Panc1 (cell line): ENCODE measurements around the gene PCBD2. TPM values are rescaled to one million over a fixed set of nuclear protein-coding genes. Genes with fewer than 3 reads are reported as not detected.

ENCODE experiments used
- ATAC-seq: fragments of 200-7000 bp; cut with Tn5 transposase; 2 replicates; pipeline ENCODE4 v1.9.1; 2020; ENCODE audit warnings: mild to moderate bottlenecking, moderate library complexity
- BruUV-seq: library from RNA; stranded (reverse); fragments of 400-500 nt; replicated peaks from 2 replicates; lab custom pipeline; 2021; lab: Mats Ljungman, UMichigan
- CTCF ChIA-PET: fragments of 300-600 bp; sonication (Branson Sonifier 250); formaldehyde crosslinking; loops from one replicate; lab custom pipeline; 2022; ENCODE audit warnings: antibody characterized with exemption; lab: Charles Lee
- POLR2A ChIA-PET: fragments of 300-600 bp; sonication (Branson Sonifier 250); formaldehyde crosslinking; loops from one replicate; lab custom pipeline; 2022; ENCODE audit warnings: antibody characterized with exemption; lab: Charles Lee
- DNase-seq: peaks from one replicate; pipeline ENCODE4 v3.0.0-alpha.2; 2010; ENCODE audit warnings: low read depth, low spot score
- H3K27ac ChIP-seq: 2 replicates; pipeline ENCODE4 v1.5.1; 2011; ENCODE audit warnings: mild to moderate bottlenecking, low read length, inconsistent platforms
- H3K27me3 ChIP-seq: fragments of 200-500 bp; sonication (Bioruptor generic); 2 replicates; pipeline ENCODE4 v1.6.0; 2014; ENCODE audit warnings: low read length, inconsistent platforms; ENCODE audit not compliant: control insufficient read depth, insufficient read depth
- H3K36me3 ChIP-seq: fragments of 200-500 bp; sonication (Bioruptor generic); 2 replicates; pipeline ENCODE4 v1.5.1; 2014; ENCODE audit warnings: inconsistent platforms, mild to moderate bottlenecking, low read length, moderate library complexity; ENCODE audit not compliant: control insufficient read depth, insufficient read depth
- H3K4me1 ChIP-seq: 2 replicates; pipeline ENCODE4 v1.5.1; 2011; ENCODE audit warnings: inconsistent platforms, mild to moderate bottlenecking, low read length, moderate library complexity; ENCODE audit not compliant: control insufficient read depth, insufficient read depth
- H3K4me3 ChIP-seq, 2 experiments: 2 replicates each; pipeline ENCODE4 v1.5.1; 2011 to 2012; ENCODE audit warnings: low read depth in 2 of 2, low read length in 2 of 2, mild to moderate bottlenecking in 2 of 2, inconsistent platforms in 1 of 2, moderate library complexity in 1 of 2
- H3K9me3 ChIP-seq: fragments of 200-500 bp; sonication (Bioruptor generic); 2 replicates; pipeline ENCODE4 v1.5.1; 2014; ENCODE audit warnings: low read depth, mild to moderate bottlenecking, inconsistent platforms, low read length, moderate library complexity; ENCODE audit not compliant: control insufficient read depth, insufficient read depth
- POLR2AphosphoS5 ChIP-seq: IDR thresholded peaks from 2 replicates; pipeline ENCODE4 v1.6.1; 2012; ENCODE audit warnings: mild to moderate bottlenecking, low read depth, low read length, moderate library complexity
- SIN3A ChIP-seq: IDR thresholded peaks from 2 replicates; pipeline ENCODE4 v1.6.1; 2012; ENCODE audit warnings: low read depth, mild to moderate bottlenecking, low read length, moderate library complexity, borderline replicate concordance; ENCODE audit not compliant: insufficient read depth
- TCF7L2 ChIP-seq: IDR thresholded peaks from 2 replicates; pipeline ENCODE4 v1.6.1; 2011; ENCODE audit warnings: mild to moderate bottlenecking, low read depth, low read length, inconsistent platforms
- in situ Hi-C: cut with HindIII; loops from 2 replicates; pipeline ENCODE4 v1.10.0; 2016; ENCODE audit warnings: low sequenced_read_pairs, low pct_unique_long_range_greater_than_20kb
- intact Hi-C: fragments of 100-400 bp; cut with micrococcal nuclease; formaldehyde crosslinking; loops from one replicate; pipeline ENCODE4 v1.10.0; 2022; ENCODE audit not compliant: unreplicated experiment
- total RNA-seq: library from RNA; stranded (reverse); gene quantifications from one replicate; pipeline ENCODE4 v1.2.1, GENCODE V29; 2021; ENCODE audit not compliant: unreplicated experiment
- TF ChIP-seq, protein P1 (sequence below): fragments of 450-650 bp; IDR thresholded peaks from 2 replicates; pipeline ENCODE4 v1.5.1; 2017; ENCODE audit warnings: mild to moderate bottlenecking
- TF ChIP-seq, protein P2 (sequence below), 2 experiments: IDR thresholded peaks; 2 replicates each; pipeline ENCODE4 v1.6.1; 2011 to 2012; ENCODE audit warnings: low read depth in 2 of 2, control low read depth in 1 of 2, low read length in 1 of 2, mild to moderate bottlenecking in 1 of 2, moderate library complexity in 1 of 2; ENCODE audit not compliant: insufficient read depth in 1 of 2

Gene PCBD2
- total RNA-seq, 1 experiment from 2014 or later: 19.8 TPM

DNA sequence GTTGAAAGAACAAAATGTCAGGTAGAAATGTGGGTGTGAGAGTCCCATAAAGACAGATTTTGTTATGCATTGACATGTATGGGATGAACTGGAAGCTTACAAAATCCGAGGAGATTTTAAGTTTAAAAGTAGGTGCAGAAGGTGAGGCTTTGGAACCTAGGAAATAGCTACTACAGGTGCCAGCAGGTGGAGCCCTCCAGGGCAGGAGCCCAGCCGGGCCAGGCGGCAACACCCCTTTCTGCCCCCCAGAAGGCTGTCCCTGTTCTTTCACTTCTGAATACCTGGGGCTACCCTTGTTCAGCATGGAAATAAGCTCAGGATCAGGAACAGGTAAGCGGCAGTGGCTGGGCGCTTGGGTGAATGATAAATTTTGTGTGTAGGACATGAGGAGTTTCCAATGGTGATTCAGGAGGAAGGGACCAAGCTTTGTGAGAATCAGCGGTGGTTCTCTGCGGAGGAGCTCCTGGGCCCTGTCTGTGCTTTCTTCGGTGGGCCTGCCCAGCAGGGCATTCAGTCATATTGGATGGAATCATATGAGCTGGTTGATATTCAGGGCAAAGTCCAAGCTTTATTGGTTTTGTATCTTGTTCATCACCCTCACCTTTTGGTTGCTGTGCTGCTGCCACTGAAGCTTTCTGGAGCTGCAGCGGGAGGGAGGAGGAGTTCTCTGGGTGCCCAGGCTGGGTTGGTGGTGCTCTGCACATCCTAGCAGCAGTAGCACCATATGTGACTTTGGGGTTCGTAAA lies 12.3 kb downstream of the PCBD2 start:
- no peak for TF ChIP-seq SIN3A
- TF ChIP-seq, protein P1, sequence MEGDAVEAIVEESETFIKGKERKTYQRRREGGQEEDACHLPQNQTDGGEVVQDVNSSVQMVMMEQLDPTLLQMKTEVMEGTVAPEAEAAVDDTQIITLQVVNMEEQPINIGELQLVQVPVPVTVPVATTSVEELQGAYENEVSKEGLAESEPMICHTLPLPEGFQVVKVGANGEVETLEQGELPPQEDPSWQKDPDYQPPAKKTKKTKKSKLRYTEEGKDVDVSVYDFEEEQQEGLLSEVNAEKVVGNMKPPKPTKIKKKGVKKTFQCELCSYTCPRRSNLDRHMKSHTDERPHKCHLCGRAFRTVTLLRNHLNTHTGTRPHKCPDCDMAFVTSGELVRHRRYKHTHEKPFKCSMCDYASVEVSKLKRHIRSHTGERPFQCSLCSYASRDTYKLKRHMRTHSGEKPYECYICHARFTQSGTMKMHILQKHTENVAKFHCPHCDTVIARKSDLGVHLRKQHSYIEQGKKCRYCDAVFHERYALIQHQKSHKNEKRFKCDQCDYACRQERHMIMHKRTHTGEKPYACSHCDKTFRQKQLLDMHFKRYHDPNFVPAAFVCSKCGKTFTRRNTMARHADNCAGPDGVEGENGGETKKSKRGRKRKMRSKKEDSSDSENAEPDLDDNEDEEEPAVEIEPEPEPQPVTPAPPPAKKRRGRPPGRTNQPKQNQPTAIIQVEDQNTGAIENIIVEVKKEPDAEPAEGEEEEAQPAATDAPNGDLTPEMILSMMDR: peak; percentile 74
- Histone ChIP-seq H3K4me1 (no peaks in the 10 kb centered on the region), H3K4me3 (no peak overlapping the region), H3K9me3 (no peaks in the 10 kb centered on the region), H3K27ac (no peak overlapping the region), H3K27me3 (no peaks in the 10 kb centered on the region), H3K36me3 (no peaks in the 10 kb centered on the region; the same call in 1 of the 2 replicates)
- intact Hi-C loops (loop anchor here (5.0 kb wide), 1 partner anchor 275 kb away; no protein-coding TSS in a partner anchor), in situ Hi-C loops (no loop called here)
- no TSS peak for BruUV-seq
- DNase-seq: no peak
- ATAC-seq: 0 out of 2 replicates have a peak, but pooled peaks have one; percentile 40
- CTCF ChIA-PET: interaction anchor here (0.6 to 1.5 kb wide), 4 partner anchors 8 to 471 kb away, joined by 3 to 6 read pairs (median 4); no protein-coding TSS in a partner anchor
- POLR2A ChIA-PET: no interaction called here

DNA sequence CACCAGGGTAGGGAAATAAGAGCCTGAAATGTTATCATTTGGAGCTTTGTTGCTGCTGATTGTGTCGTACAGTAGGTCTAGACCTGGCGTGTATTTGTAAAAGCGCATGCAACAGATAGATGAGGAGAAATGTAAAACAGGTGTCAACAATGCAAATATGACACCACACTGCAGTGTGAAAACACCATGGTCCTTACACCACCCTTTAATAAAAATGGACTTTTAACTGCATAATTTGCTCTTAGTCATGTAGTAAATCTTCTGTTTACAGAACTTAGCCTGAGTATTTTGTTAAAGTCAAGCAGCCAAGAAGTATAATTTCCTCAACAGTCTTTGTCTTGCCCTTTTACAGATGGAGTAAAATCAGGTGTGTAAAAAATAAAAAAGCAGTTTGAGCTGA lies 13.9 kb downstream of the PCBD2 start:
- TF ChIP-seq, protein P1: no peak
- no peak for TF ChIP-seq SIN3A
- no peak for TF ChIP-seq POLR2AphosphoS5
- ChIA-PET POLR2A (no interaction called here), CTCF (interaction anchor here (1.6 kb wide), 1 partner anchor 272 kb away, joined by 3 read pairs; no protein-coding TSS in a partner anchor)
- Histone ChIP-seq H3K4me3 (no peak overlapping the region), H3K27me3 (no peaks in the 10 kb centered on the region), H3K27ac (no peak overlapping the region), H3K36me3 (no peaks in the 10 kb centered on the region; the same call in 1 of the 2 replicates), H3K9me3 (no peaks in the 10 kb centered on the region), H3K4me1 (no peaks in the 10 kb centered on the region)
- no peak for DNase-seq
- in situ Hi-C loops: no loop called here
- BruUV-seq: TSS peak; percentile 18
- no peak for ATAC-seq
- intact Hi-C loops: loop anchor here (5.0 kb wide), 1 partner anchor 273 kb away; no protein-coding TSS in a partner anchor

DNA sequence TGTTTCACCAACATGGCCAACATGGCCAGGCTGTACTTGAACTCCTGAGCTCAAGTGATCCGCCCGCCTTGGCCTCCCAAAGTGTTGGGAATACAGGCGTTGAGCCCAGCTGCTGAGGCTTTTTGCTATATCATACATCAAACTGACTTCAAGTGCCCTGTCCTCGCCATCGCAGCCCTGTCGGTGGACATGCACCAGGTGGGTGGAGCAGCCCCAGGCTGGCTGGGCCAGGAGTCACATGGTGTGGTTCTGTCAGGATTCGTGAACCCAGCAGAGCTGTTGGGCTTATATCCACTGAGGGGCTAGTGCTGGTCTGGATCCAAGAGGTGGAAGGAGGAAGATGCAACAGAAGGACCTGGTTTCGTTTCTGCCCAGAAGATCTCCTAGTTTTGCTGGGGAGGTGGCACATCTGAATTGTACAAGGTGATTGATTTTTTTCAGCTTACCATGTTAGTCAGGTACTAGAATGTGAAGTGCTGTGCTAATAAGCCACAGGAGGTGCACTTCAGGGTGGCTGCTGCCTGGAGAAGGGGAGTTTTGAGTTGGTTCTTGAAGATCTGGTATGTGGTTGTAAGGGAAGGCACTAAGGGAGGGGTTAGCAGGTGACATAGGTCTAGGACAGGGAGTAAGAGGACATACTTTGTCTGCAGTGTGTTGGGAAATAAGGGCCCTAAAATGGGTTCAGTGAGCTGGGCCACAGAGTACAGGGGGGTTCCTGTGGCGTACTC lies 16.1 kb downstream of the PCBD2 start:
- TF ChIP-seq TCF7L2 (no peak), POLR2AphosphoS5 (no peak), SIN3A (no peak)
- TF ChIP-seq, protein P1: no peak
- TF ChIP-seq, protein P2, sequence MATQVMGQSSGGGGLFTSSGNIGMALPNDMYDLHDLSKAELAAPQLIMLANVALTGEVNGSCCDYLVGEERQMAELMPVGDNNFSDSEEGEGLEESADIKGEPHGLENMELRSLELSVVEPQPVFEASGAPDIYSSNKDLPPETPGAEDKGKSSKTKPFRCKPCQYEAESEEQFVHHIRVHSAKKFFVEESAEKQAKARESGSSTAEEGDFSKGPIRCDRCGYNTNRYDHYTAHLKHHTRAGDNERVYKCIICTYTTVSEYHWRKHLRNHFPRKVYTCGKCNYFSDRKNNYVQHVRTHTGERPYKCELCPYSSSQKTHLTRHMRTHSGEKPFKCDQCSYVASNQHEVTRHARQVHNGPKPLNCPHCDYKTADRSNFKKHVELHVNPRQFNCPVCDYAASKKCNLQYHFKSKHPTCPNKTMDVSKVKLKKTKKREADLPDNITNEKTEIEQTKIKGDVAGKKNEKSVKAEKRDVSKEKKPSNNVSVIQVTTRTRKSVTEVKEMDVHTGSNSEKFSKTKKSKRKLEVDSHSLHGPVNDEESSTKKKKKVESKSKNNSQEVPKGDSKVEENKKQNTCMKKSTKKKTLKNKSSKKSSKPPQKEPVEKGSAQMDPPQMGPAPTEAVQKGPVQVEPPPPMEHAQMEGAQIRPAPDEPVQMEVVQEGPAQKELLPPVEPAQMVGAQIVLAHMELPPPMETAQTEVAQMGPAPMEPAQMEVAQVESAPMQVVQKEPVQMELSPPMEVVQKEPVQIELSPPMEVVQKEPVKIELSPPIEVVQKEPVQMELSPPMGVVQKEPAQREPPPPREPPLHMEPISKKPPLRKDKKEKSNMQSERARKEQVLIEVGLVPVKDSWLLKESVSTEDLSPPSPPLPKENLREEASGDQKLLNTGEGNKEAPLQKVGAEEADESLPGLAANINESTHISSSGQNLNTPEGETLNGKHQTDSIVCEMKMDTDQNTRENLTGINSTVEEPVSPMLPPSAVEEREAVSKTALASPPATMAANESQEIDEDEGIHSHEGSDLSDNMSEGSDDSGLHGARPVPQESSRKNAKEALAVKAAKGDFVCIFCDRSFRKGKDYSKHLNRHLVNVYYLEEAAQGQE (IDR thresholded peaks at IDR 0.05; ENCODE audit: insufficient read depth in 1 of 2, low read depth in 2 of 2, low read length in 1 of 2): no peak
- ATAC-seq (no peak), DNase-seq (no peak)
- no TSS peak for BruUV-seq
- Histone ChIP-seq H3K36me3 (no peaks in the 10 kb centered on the region), H3K9me3 (no peaks in the 10 kb centered on the region), H3K27me3 (no peaks in the 10 kb centered on the region), H3K27ac (no peak overlapping the region), H3K4me3 (no peak overlapping the region), H3K4me1 (no peaks in the 10 kb centered on the region)
- intact Hi-C loops (no loop called here), in situ Hi-C loops (no loop called here)
- ChIA-PET POLR2A (interaction anchor here (0.7 kb wide), 2 partner anchors 120 to 296 kb away, joined by 5 to 6 read pairs; no protein-coding TSS in a partner anchor), CTCF (no interaction called here)
